GM18951 (cell line): ENCODE data around the gene ATG9B.

Source experiments
- POLR2A ChIP-seq: IDR thresholded peaks from 4 replicates; pipeline ENCODE4 v1.6.1; 2011; ENCODE audit warnings: mild to moderate bottlenecking; ENCODE audit not compliant: insufficient read length, insufficient read depth; ENCODE audit errors: extremely low read depth
- in situ Hi-C: fragments of 300-500 bp; cut with MboI; formaldehyde crosslinking; loops from one replicate; pipeline ENCODE4 v1.12.0; 2022; ENCODE audit warnings: low sequenced_read_pairs, mixed read lengths, inconsistent platforms; ENCODE audit not compliant: unreplicated experiment

ATG9B gene

GRCh38 chr7:151001546-151001945 is 22.7 kb downstream of the ATG9B start:
- in situ Hi-C loops: no loop called here
- no peak for TF ChIP-seq POLR2A

- in situ Hi-C loops: no loop called here
- TF ChIP-seq POLR2A: no peak
Observed at GRCh38 chr7:151000897-151001495, 23.3 kb downstream of the ATG9B start.

GRCh38 chr7:150999497-151000230 is 24.6 kb downstream of the ATG9B start:
- in situ Hi-C loops: no loop called here
- no peak for TF ChIP-seq POLR2A

GRCh38 chr7:150999001-150999400 is 25.3 kb downstream of the ATG9B start:
- in situ Hi-C loops: no loop called here

GRCh38 chr7:150998341-150998740 is 26.0 kb downstream of the ATG9B start:
- no peak for TF ChIP-seq POLR2A
- in situ Hi-C loops: no loop called here

More at GRCh38 chr7:150999001-150999400, 25.3 kb downstream of the ATG9B start:
- no peak for TF ChIP-seq POLR2A

GRCh38 chr7:150997817-150998216 is 26.5 kb downstream of the ATG9B start:
- in situ Hi-C loops: no loop called here
- no peak for TF ChIP-seq POLR2A

GRCh38 chr7:150997075-150997511 is 27.2 kb downstream of the ATG9B start:
- TF ChIP-seq POLR2A: no peak
- in situ Hi-C loops: no loop called here

- in situ Hi-C loops: no loop called here
- TF ChIP-seq POLR2A: no peak
Observed at GRCh38 chr7:150996376-150997074, 27.8 kb downstream of the ATG9B start.

GRCh38 chr7:150994838-150995510 is 29.3 kb downstream of the ATG9B start:
- in situ Hi-C loops: no loop called here
- no peak for TF ChIP-seq POLR2A

GRCh38 chr7:150994141-150994837 is 30.0 kb downstream of the ATG9B start:
- in situ Hi-C loops: no loop called here

GRCh38 chr7:150993511-150993910 is 30.8 kb downstream of the ATG9B start:
- in situ Hi-C loops: no loop called here

More at GRCh38 chr7:150994141-150994837, 30.0 kb downstream of the ATG9B start:
- no peak for TF ChIP-seq POLR2A

GRCh38 chr7:150992833-150993302 is 31.4 kb downstream of the ATG9B start:
- no peak for TF ChIP-seq POLR2A
- in situ Hi-C loops: no loop called here

More at GRCh38 chr7:150993511-150993910, 30.8 kb downstream of the ATG9B start:
- TF ChIP-seq POLR2A: no peak

- no peak for TF ChIP-seq POLR2A
- in situ Hi-C loops: no loop called here
Observed at GRCh38 chr7:150992051-150992640, 32.1 kb downstream of the ATG9B start.
